NOMO-1 (cell line): ENCODE results near the gene PTPRF.
"Not testable (repeated sequence)": the region's sequence is repeated elsewhere in the genome, so short reads cannot be mapped to it uniquely, and the experiment has no call there.

Experiments
- DNase-seq, 2 experiments: peaks; one replicate each; lab custom pipeline; 2025; ENCODE audit not compliant: unreplicated experiment in 2 of 2; lab: John Stamatoyannopoulos, UW

Gene PTPRF

GRCh38 chr1:43530483-43531106 is at the start of gene PTPRF:
Gene PTPRF, plus strand, starts transcription at chr1:43530883. Its CDS starts 14,193 bp downstream, at chr1:43545076.
- no peak for DNase-seq

- no peak for DNase-seq
Measured at GRCh38 chr1:43481491-43481890, 49.2 kb upstream of the PTPRF start.

GRCh38 chr1:43482215-43482614 is 48.5 kb upstream of the PTPRF start:
- DNase-seq = no peak

- no peak for DNase-seq
Measured at GRCh38 chr1:43484367-43484766, 46.3 kb upstream of the PTPRF start.

- DNase-seq = no peak
Measured at GRCh38 chr1:43488165-43488564, 42.5 kb upstream of the PTPRF start.

GRCh38 chr1:43491061-43491460 is 39.6 kb upstream of the PTPRF start:
- DNase-seq = no peak

- no peak for DNase-seq
Measured at GRCh38 chr1:43492826-43493225, 37.9 kb upstream of the PTPRF start.

- DNase-seq = no peak
Measured at GRCh38 chr1:43493661-43494450, 36.8 kb upstream of the PTPRF start.

GRCh38 chr1:43495204-43495603 is 35.5 kb upstream of the PTPRF start:
- DNase-seq = no peak

- no peak for DNase-seq
Measured at GRCh38 chr1:43499898-43500297, 30.8 kb upstream of the PTPRF start.

- not testable (repeated sequence) for DNase-seq
Measured at GRCh38 chr1:43501806-43502205, 28.9 kb upstream of the PTPRF start.

GRCh38 chr1:43503534-43503933 is 27.1 kb upstream of the PTPRF start:
- DNase-seq = no peak

- no peak for DNase-seq
Measured at GRCh38 chr1:43505077-43505780, 25.5 kb upstream of the PTPRF start.

- DNase-seq = no peak
Measured at GRCh38 chr1:43506233-43506632, 24.4 kb upstream of the PTPRF start.

- no peak for DNase-seq
Measured at GRCh38 chr1:43507296-43508295, 23.1 kb upstream of the PTPRF start.

- DNase-seq = no peak
Measured at GRCh38 chr1:43509007-43509739, 21.5 kb upstream of the PTPRF start.

- no peak for DNase-seq
Measured at GRCh38 chr1:43509740-43510375, 20.8 kb upstream of the PTPRF start.

- no peak for DNase-seq
Measured at GRCh38 chr1:43510621-43511020, 20.1 kb upstream of the PTPRF start.

GRCh38 chr1:43511394-43511793 is 19.3 kb upstream of the PTPRF start:
- no peak for DNase-seq
